K562 (cell line): ENCODE measurements around the gene MYCBP2. TPM values are rescaled to one million over a fixed set of nuclear protein-coding genes. Genes with fewer than 3 reads are reported as not detected.

Experiments used
- ATAC-seq: fragments of 200-7000 bp; cut with Tn5 transposase; 3 replicates; pipeline ENCODE4 v1.9.1; 2020; ENCODE audit warnings: moderate library complexity
- BruUV-seq: library from RNA; stranded (reverse); fragments of 400-500 nt; replicated peaks from 2 replicates; lab custom pipeline; 2021; lab: Mats Ljungman, UMichigan
- CTCF ChIA-PET: fragments of 300-600 bp; formaldehyde crosslinking; extraction: SDS; loops from one replicate; lab custom pipeline; 2021; ENCODE audit warnings: low intra/inter-chr PET ratio; lab: Yijun Ruan, JAX
- POLR2A ChIA-PET: fragments of 300-600, 350-650 bp; sonication (Branson Sonifier 250); formaldehyde crosslinking; extraction: SDS; loops from one replicate; lab custom pipeline; 2021; ENCODE audit warnings: antibody characterized with exemption, inconsistent platforms; lab: Yijun Ruan, JAX
- DNase-seq, 4 experiments: peaks; one replicate each; pipeline versions ENCODE4 v3.0.0 to v3.0.0-alpha.2; 2011 to 2018; ENCODE audit warnings: low spot score in 3 of 4, mixed read lengths in 3 of 4; ENCODE audit errors: extremely low read depth in 1 of 4
- FAIRE-seq: peaks from 2 replicates; lab custom pipeline; 2011; peaks lifted over from hg19 to GRCh38; lab: Jason Lieb, UNC
- H2AFZ ChIP-seq: 2 replicates; pipeline ENCODE4 v1.6.0; 2011; ENCODE audit warnings: low read depth, low read length, control low read depth, inconsistent platforms
- H3K27ac ChIP-seq: fragments of 200-600 bp; 3 replicates; pipeline ENCODE4 v1.8.0; 2011; ENCODE audit warnings: low read depth, mild to moderate bottlenecking, control low read depth, inconsistent platforms, low read length, moderate library complexity, mixed read lengths; ENCODE audit errors: extremely low read depth
- H3K27me3 ChIP-seq, 2 experiments: fragments of 300-600 bp in 1 of 2; 2 replicates in 1 of 2; 3 replicates in 1 of 2; pipeline versions ENCODE4 v1.6.0 to v1.8.0; 2011; ENCODE audit warnings: inconsistent platforms in 2 of 2, low read length in 2 of 2, mild to moderate bottlenecking in 1 of 2, mixed read lengths in 1 of 2, moderate library complexity in 1 of 2; ENCODE audit not compliant: control insufficient read depth in 2 of 2, insufficient read depth in 2 of 2
- H3K36me3 ChIP-seq: fragments of 300-600 bp; 3 replicates; pipeline ENCODE4 v1.8.0; 2011; ENCODE audit warnings: mild to moderate bottlenecking, low read length, inconsistent platforms; ENCODE audit not compliant: control insufficient read depth, insufficient read depth
- H3K4me1 ChIP-seq, 2 experiments: fragments of 200-600 bp in 1 of 2; replicated peaks in 1 of 2; 2 replicates in 1 of 2; 3 replicates in 1 of 2; pipeline versions ENCODE4 v1.5.1 to v1.8.0; 2011; ENCODE audit warnings: inconsistent platforms in 2 of 2, low read length in 2 of 2, mild to moderate bottlenecking in 1 of 2, mixed read lengths in 1 of 2, moderate library complexity in 1 of 2; ENCODE audit not compliant: control insufficient read depth in 2 of 2, insufficient read depth in 2 of 2
- H3K4me2 ChIP-seq: 2 replicates; pipeline ENCODE4 v1.6.1; 2011; ENCODE audit warnings: low read length, control low read depth, inconsistent platforms, mixed read lengths; ENCODE audit not compliant: insufficient read depth
- H3K4me3 ChIP-seq: fragments of 200-600 bp; sonication (generic), shearing (Covaris generic); 2 replicates; pipeline ENCODE4 v1.5.1; 2016; ENCODE audit warnings: control low read depth, inconsistent platforms
- H3K79me2 ChIP-seq: fragments of 200-600 bp; 3 replicates; pipeline ENCODE4 v1.8.0; 2011; ENCODE audit warnings: low read length, inconsistent platforms; ENCODE audit not compliant: control insufficient read depth, insufficient read depth
- H3K9ac ChIP-seq, 2 experiments: 2 replicates each; pipeline versions ENCODE4 v1.6.0 to v1.6.1; 2011; ENCODE audit warnings: low read depth in 2 of 2, low read length in 2 of 2, control low read depth in 1 of 2, inconsistent platforms in 1 of 2, mild to moderate bottlenecking in 1 of 2, mixed read lengths in 1 of 2; ENCODE audit not compliant: insufficient read depth in 1 of 2
- H3K9me1 ChIP-seq: one replicate; pipeline ENCODE4 v1.6.0; 2011; ENCODE audit warnings: inconsistent platforms, mild to moderate bottlenecking, low read length, moderate library complexity; ENCODE audit not compliant: control insufficient read depth, insufficient read depth
- H3K9me3 ChIP-seq: replicated peaks from 2 replicates; pipeline ENCODE4 v1.5.1; 2011; ENCODE audit warnings: low read depth, low read length, inconsistent platforms; ENCODE audit not compliant: control insufficient read depth, insufficient read depth
- H4K20me1 ChIP-seq: replicated peaks from 2 replicates; pipeline ENCODE4 v1.6.1; 2011; ENCODE audit warnings: low read length, inconsistent platforms, mixed read lengths; ENCODE audit not compliant: control insufficient read depth, insufficient read depth
- ATF7 ChIP-seq: fragments of 450-650 bp; IDR thresholded peaks from 2 replicates; pipeline ENCODE4 v1.7.1; 2014; ENCODE audit warnings: mild to moderate bottlenecking, moderate library complexity
- BCLAF1 ChIP-seq, 2 experiments: fragments of 450-650 bp in 1 of 2; IDR thresholded peaks; 2 replicates each; pipeline ENCODE4 v1.6.1; 2011 to 2017; ENCODE audit warnings: low read depth in 2 of 2, antibody characterized with exemption in 1 of 2, borderline replicate concordance in 1 of 2, low read length in 1 of 2, mild to moderate bottlenecking in 1 of 2, mixed read lengths in 1 of 2; ENCODE audit not compliant: control insufficient read depth in 1 of 2
- ETV1 ChIP-seq: fragments of 450-650 bp; conservative IDR thresholded peaks from 2 replicates; pipeline ENCODE4 v1.6.1; 2016; ENCODE audit warnings: missing genetic modification characterization, control low read depth, low read depth, missing compliant biosample characterization
- JUND ChIP-seq, 2 experiments: IDR thresholded peaks; 2 replicates in 1 of 2; 3 replicates in 1 of 2; pipeline ENCODE4 v1.6.1; 2011; ENCODE audit warnings: borderline replicate concordance in 2 of 2, low read depth in 2 of 2, low read length in 2 of 2, improper control_type of control experiment in 1 of 2, missing biosample characterization in 1 of 2, missing genetic modification characterization in 1 of 2, missing genetic modification reagents in 1 of 2
- SREBF2 ChIP-seq: sonication (generic); formaldehyde crosslinking; IDR thresholded peaks from 2 replicates; pipeline ENCODE4 v1.4.0; 2020; ENCODE audit warnings: mild to moderate bottlenecking, missing genetic modification reagents
- WGBS: fragments of 100-300 bp; shearing (Covaris generic); methylation state at CpG from one replicate; pipeline ENCODE4 v1.1.6; 2016; ENCODE audit warnings: low coverage, mixed read lengths; ENCODE audit not compliant: insufficient coverage; ENCODE audit errors: missing lambda C conversion rate; 5-methylcytosine and 5-hydroxymethylcytosine counted together
- in situ Hi-C: fragments of 300-500 bp; cut with MboI; formaldehyde crosslinking; loops from 4 replicates; pipeline ENCODE4 v1.15.0; 2018; ENCODE audit warnings: inconsistent platforms, mixed read lengths
- intact Hi-C: fragments of 100-400 bp; cut with micrococcal nuclease; formaldehyde crosslinking; loops from 2 replicates; pipeline ENCODE4 v1.14.2; 2022
- polyA plus RNA-seq, 8 experiments: library from polyadenylated mRNA; depleted of rRNA in 4 of 8; stranded (reverse) in 5 of 8; unstranded in 3 of 8; fragments of >200 nt; fragmentation: Nextera tagmentation in 2 of 8; fragmentation: Illumina TruSeq in 1 of 8; extraction: Ambion mirVana in 2 of 8; extraction: Trizol in 1 of 8; gene quantifications; 2 replicates each; pipeline versions ENCODE4 v1.2.1 to v1.2.3, GENCODE V29; 2011 to 2014; ENCODE audit warnings: inconsistent platforms in 1 of 8, missing spikeins in 1 of 8
- total RNA-seq, 7 experiments: library from RNA; depleted of rRNA in 6 of 7; stranded (reverse); fragments of >200 nt in 6 of 7; fragmentation: Illumina TruSeq in 2 of 7; extraction: Trizol in 2 of 7; gene quantifications; 2 replicates each; pipeline versions ENCODE4 v1.2.1 to v1.2.3, GENCODE V29; 2011 to 2021; ENCODE audit warnings: low replicate concordance in 1 of 7
- TF ChIP-seq, protein P1 (sequence below), 2 experiments: fragments of 450-650 bp in 1 of 2; sonication (generic) in 1 of 2; formaldehyde crosslinking in 1 of 2; IDR thresholded peaks in 1 of 2; conservative IDR thresholded peaks in 1 of 2; 2 replicates each; pipeline versions ENCODE4 v1.6.1 to v1.8.1; 2016 to 2023; ENCODE audit warnings: mild to moderate bottlenecking in 2 of 2, moderate library complexity in 2 of 2, inconsistent platforms in 1 of 2, missing genetic modification reagents in 1 of 2

Gene MYCBP2
- total and polyA plus RNA-seq, 9 of the 15 experiments (the other 6 are each of a cell fraction or from before 2014, with no cell fraction given) = 13.2 to 47.2 (median 28.9) TPM

DNA sequence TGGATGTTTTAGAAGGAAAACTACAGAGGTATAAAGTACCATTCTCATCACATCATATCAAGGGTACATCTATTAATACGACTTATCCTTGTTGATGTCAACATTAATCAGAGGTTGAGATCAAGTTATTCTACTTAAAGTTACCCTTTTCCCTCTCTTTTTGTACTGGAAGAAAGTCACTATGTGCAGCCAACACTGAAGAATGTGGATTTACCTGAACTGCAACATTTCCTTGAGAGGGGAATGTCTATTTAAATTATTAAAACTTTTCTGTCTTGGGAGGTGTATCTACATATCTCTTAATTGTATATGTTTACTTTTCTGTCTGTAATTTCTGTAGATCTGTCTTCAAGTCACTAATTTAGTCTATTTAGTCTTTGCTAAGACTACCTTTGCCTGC, 297.5 kb downstream of the MYCBP2 start (continued):
- TF ChIP-seq BCLAF1 (IDR thresholded peaks at IDR 0.05; ENCODE audit: borderline replicate concordance in 1 of 2, control insufficient read depth in 1 of 2, low read depth in 2 of 2, low read length in 1 of 2) (no peak), SREBF2 (CRISPR knock-in tag) (no peak)

- peaks cover 5% of the 10 kb centered on the region for H3K9me1 ChIP-seq
- no peak for ATAC-seq
- peaks cover 6 to 8% of the 10 kb centered on the region in 2 experiments; a peak in 4 of 5 replicates for H3K4me1 ChIP-seq
- FAIRE-seq = no peak
- H2AFZ ChIP-seq = peak overlapping the region; percentile 93
- DNase-seq = peak in 1 of 4 experiments; percentile 28
- in situ Hi-C loops = loop anchor here (10.0 kb wide), 1 partner anchor 287 kb away; no protein-coding TSS in a partner anchor
- TF ChIP-seq, protein P1, sequence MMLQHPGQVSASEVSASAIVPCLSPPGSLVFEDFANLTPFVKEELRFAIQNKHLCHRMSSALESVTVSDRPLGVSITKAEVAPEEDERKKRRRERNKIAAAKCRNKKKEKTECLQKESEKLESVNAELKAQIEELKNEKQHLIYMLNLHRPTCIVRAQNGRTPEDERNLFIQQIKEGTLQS (IDR thresholded peaks at IDR 0.05) = peak; percentile 69
- TF ChIP-seq, protein P1 (CRISPR knock-in tag; conservative IDR thresholded peaks at IDR 0.05) = no peak
- TF ChIP-seq ATF7 = 0 out of 2 replicates have a peak, but pooled peaks have one; percentile 39
- TF ChIP-seq ETV1 (tag) = no peak
- TF ChIP-seq JUND (IDR thresholded peaks at IDR 0.05; ENCODE audit: borderline replicate concordance, low read depth, low read length) = peak; percentile 44; the same call in 1 of the 2 replicates
- TF ChIP-seq JUND (tag; IDR thresholded peaks at IDR 0.05; ENCODE audit: borderline replicate concordance, low read depth, low read length) = peak; percentile 51; the same call in 1 of the 3 replicates
- TF ChIP-seq, all 486 proteins: peak for 3
- peaks cover 33% of the 10 kb centered on the region for H3K79me2 ChIP-seq
- H3K9ac ChIP-seq = no peak overlapping the region
- CTCF ChIA-PET = no interaction called here
- POLR2A ChIA-PET = interaction anchor here (0.9 kb wide), 1 partner anchor 15 kb away, joined by 3 read pairs; no protein-coding TSS in a partner anchor
- H4K20me1 ChIP-seq = peaks cover 16% of the 10 kb centered on the region
- intact Hi-C loops = loop anchor here (5.0 kb wide), 1 partner anchor 299 kb away; the partner anchor contains the start of gene MYCBP2
- no peaks in the 10 kb centered on the region for H3K9me3 ChIP-seq
- no peak overlapping the region for H3K27ac ChIP-seq
- BruUV-seq = no TSS peak
- H3K4me3 ChIP-seq = no peak overlapping the region
- no peaks in the 10 kb centered on the region for H3K27me3 ChIP-seq
- WGBS = 34% methylated on average over 5 of the region's 5 CpGs
- H3K36me3 ChIP-seq = peaks cover 9% of the 10 kb centered on the region; the same call in 1 of the 3 replicates
- peak overlapping the region; percentile 56 for H3K4me2 ChIP-seq
Measured at GRCh38 chr13:77028202-77028601, 298.7 kb downstream of the MYCBP2 start.
